Measurements from ENCODE around the gene MSX1. TPM values are rescaled to one million over a fixed set of nuclear protein-coding genes. Genes with fewer than 3 reads are reported as not detected.
A peak's percentile ranks its signal among the peaks of the same experiment; 100 is the strongest.

MSX1 gene
- total and polyA plus RNA-seq, 2 of the 13 experiments (the other 11 are each of a cell fraction or from before 2014, with no cell fraction given): 12.1 to 14.9 TPM

GRCh38 chr4:4838936-4839810 lies 20.3 kb upstream of the MSX1 start (continued):
- TF ChIP-seq TRIM22 (IDR thresholded peaks at IDR 0.05) (no peak), SOX5 (CRISPR knock-in tag; IDR thresholded peaks at IDR 0.05; ENCODE audit: borderline replicate concordance) (no peak), ZNF672 (CRISPR knock-in tag; IDR thresholded peaks at IDR 0.05) (no peak), ARID2 (CRISPR knock-in tag; IDR thresholded peaks at IDR 0.05; ENCODE audit: borderline replicate concordance) (no peak), PCBP1 (IDR thresholded peaks at IDR 0.05; ENCODE audit: borderline replicate concordance, low read depth, low read length) (no peak), ZNF644 (CRISPR knock-in tag; IDR thresholded peaks at IDR 0.05; ENCODE audit: low read depth) (no peak), HNF1B (CRISPR knock-in tag; IDR thresholded peaks at IDR 0.05) (peak; percentile 16; the same call in 1 of the 2 replicates), ADNP (CRISPR knock-in tag; IDR thresholded peaks at IDR 0.05) (no peak), PHF21A (CRISPR knock-in tag; IDR thresholded peaks at IDR 0.05) (no peak), ZNF292 (CRISPR knock-in tag; IDR thresholded peaks at IDR 0.05; ENCODE audit: borderline replicate concordance, low read depth) (0 out of 2 replicates have a peak, but pooled peaks have one; percentile 23), E2F1 (CRISPR knock-in tag; IDR thresholded peaks at IDR 0.05) (no peak), BRD4 (CRISPR knock-in tag; IDR thresholded peaks at IDR 0.05) (no peak), BRCA1 (CRISPR knock-in tag; IDR thresholded peaks at IDR 0.05) (no peak), CHD2 (IDR thresholded peaks at IDR 0.05; ENCODE audit: low read depth, low read length) (no peak), ZFP1 (CRISPR knock-in tag; IDR thresholded peaks at IDR 0.05) (no peak), MNT (IDR thresholded peaks at IDR 0.05) (0 out of 2 replicates have a peak, but pooled peaks have one; percentile 13), RFX5 (IDR thresholded peaks at IDR 0.05; ENCODE audit: low read depth, low read length) (no peak), MED1 (CRISPR knock-in tag; IDR thresholded peaks at IDR 0.05) (peak; percentile 33; the same call in 1 of the 2 replicates), ZBTB46 (CRISPR knock-in tag; IDR thresholded peaks at IDR 0.05; ENCODE audit: borderline replicate concordance) (no peak), STAT5B (CRISPR knock-in tag; IDR thresholded peaks at IDR 0.05) (no peak), ZNF10 (CRISPR knock-in tag; IDR thresholded peaks at IDR 0.05; ENCODE audit: borderline replicate concordance, low read depth) (no peak), MEF2D (CRISPR knock-in tag; IDR thresholded peaks at IDR 0.05) (0 out of 2 replicates have a peak, but pooled peaks have one; percentile 32), NAIF1 (CRISPR knock-in tag; IDR thresholded peaks at IDR 0.05; ENCODE audit: borderline replicate concordance) (no peak)
